NCI-H2107 treated with DMSO at 0.1 percent for 48 hours (cell line): ENCODE results near the gene C16orf89.
A peak's percentile ranks its signal among the peaks of the same experiment; 100 is the strongest.
"Not testable (repeated sequence)": the region's sequence is repeated elsewhere in the genome, so short reads cannot be mapped to it uniquely, and the experiment has no call there.

Source experiments
- DNase-seq: peaks from one replicate; lab custom pipeline; 2025; ENCODE audit not compliant: unreplicated experiment; lab: John Stamatoyannopoulos, UW

C16orf89 gene

GRCh38 chr16:5085716-5086115 is 20.0 kb upstream of the C16orf89 start:
- DNase-seq: not testable (repeated sequence)

- not testable (repeated sequence) for DNase-seq
Observed at GRCh38 chr16:5084802-5085201, 19.0 kb upstream of the C16orf89 start.

- not testable (repeated sequence) for DNase-seq
Observed at GRCh38 chr16:5084099-5084731, 18.5 kb upstream of the C16orf89 start.

GRCh38 chr16:5083646-5084045 is 17.9 kb upstream of the C16orf89 start:
- not testable (repeated sequence) for DNase-seq

- not testable (repeated sequence) for DNase-seq
Observed at GRCh38 chr16:5080996-5081395, 15.2 kb upstream of the C16orf89 start.

- DNase-seq: not testable (repeated sequence)
Observed at GRCh38 chr16:5080461-5080860, 14.7 kb upstream of the C16orf89 start.

- DNase-seq: no peak
Observed at GRCh38 chr16:5078626-5079025, 12.9 kb upstream of the C16orf89 start.

GRCh38 chr16:5077304-5077703 is 11.5 kb upstream of the C16orf89 start:
- DNase-seq: no peak

GRCh38 chr16:5075637-5076036 is 9.9 kb upstream of the C16orf89 start:
- no peak for DNase-seq

- not testable (repeated sequence) for DNase-seq
Observed at GRCh38 chr16:5073771-5074170, 8.0 kb upstream of the C16orf89 start.

- DNase-seq: no peak
Observed at GRCh38 chr16:5073279-5073629, 7.5 kb upstream of the C16orf89 start.

GRCh38 chr16:5072334-5073278 is 6.8 kb upstream of the C16orf89 start:
- no peak for DNase-seq

GRCh38 chr16:5071681-5072333 is 6.1 kb upstream of the C16orf89 start, which contains the start of gene ALG1:
ALG1 (plus strand) TSS chr16:5071843; CDS start chr16:5071850, 7 bp downstream.
- DNase-seq: peak; percentile 36

- no peak for DNase-seq
Observed at GRCh38 chr16:5071341-5071680, 5.6 kb upstream of the C16orf89 start.

- no peak for DNase-seq
Observed at GRCh38 chr16:5070431-5071186, 4.9 kb upstream of the C16orf89 start.

- DNase-seq: no peak
Observed at GRCh38 chr16:5069854-5070253, 4.1 kb upstream of the C16orf89 start.

- DNase-seq: no peak
Observed at GRCh38 chr16:5069048-5069447, 3.3 kb upstream of the C16orf89 start.

- DNase-seq: no peak
Observed at GRCh38 chr16:5066511-5066910, 755 bp upstream of the C16orf89 start.

- no peak for DNase-seq
Observed at GRCh38 chr16:5065326-5065725, 430 bp downstream of the C16orf89 start.

- no peak for DNase-seq
Observed at GRCh38 chr16:5064915-5065314, 841 bp downstream of the C16orf89 start.
